ENCODE data around the gene EXD3.

EXD3 gene

DNA sequence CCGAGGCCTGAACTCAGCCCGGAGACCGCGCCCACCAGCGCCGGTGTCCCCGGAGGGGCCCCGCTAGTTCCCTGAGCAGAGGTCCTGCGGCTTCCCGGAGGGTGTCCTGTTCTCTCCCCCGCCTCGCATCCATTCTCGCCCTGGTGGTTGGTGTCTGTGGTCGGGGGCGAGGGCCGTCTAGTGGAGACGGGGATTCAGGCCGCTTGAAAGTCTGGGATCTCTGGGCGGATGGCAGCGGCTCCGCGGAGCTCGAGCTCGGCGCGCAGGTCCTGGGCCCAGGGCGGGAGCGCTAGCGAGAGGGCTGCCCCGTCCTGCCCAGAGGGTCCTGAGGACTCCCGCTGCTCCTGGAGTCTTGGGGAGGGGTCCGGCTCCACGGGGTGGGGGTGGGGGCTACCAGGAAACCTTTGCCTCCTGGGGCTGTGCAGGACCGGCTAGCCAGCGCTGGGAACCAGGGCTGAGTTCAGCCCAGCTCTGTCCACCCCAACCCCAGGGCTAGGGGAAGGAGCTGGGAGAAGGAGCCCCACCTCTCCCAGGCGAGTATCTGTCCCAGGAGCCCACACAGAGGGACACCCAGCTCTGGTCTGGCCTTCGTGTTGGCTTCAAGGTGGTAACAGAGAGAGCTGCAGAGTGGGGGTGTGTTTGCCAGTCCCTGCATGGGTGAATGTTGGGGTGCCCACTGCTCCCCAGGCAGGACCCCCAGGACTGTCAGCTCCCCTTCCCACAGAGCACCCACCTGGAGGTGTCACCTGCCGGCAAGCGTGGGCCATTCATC lies 141.4 kb downstream of the EXD3 start:
- H3K4me3 ChIP-seq (ENCODE audit: low read depth, low read length): no peak overlapping the region
- no peak for DNase-seq (ENCODE audit: low read depth)
- TF ChIP-seq, protein P1, sequence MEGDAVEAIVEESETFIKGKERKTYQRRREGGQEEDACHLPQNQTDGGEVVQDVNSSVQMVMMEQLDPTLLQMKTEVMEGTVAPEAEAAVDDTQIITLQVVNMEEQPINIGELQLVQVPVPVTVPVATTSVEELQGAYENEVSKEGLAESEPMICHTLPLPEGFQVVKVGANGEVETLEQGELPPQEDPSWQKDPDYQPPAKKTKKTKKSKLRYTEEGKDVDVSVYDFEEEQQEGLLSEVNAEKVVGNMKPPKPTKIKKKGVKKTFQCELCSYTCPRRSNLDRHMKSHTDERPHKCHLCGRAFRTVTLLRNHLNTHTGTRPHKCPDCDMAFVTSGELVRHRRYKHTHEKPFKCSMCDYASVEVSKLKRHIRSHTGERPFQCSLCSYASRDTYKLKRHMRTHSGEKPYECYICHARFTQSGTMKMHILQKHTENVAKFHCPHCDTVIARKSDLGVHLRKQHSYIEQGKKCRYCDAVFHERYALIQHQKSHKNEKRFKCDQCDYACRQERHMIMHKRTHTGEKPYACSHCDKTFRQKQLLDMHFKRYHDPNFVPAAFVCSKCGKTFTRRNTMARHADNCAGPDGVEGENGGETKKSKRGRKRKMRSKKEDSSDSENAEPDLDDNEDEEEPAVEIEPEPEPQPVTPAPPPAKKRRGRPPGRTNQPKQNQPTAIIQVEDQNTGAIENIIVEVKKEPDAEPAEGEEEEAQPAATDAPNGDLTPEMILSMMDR (IDR thresholded peaks at IDR 0.05; ENCODE audit: control insufficient read depth, extremely low read depth, insufficient read depth): no peak

DNA sequence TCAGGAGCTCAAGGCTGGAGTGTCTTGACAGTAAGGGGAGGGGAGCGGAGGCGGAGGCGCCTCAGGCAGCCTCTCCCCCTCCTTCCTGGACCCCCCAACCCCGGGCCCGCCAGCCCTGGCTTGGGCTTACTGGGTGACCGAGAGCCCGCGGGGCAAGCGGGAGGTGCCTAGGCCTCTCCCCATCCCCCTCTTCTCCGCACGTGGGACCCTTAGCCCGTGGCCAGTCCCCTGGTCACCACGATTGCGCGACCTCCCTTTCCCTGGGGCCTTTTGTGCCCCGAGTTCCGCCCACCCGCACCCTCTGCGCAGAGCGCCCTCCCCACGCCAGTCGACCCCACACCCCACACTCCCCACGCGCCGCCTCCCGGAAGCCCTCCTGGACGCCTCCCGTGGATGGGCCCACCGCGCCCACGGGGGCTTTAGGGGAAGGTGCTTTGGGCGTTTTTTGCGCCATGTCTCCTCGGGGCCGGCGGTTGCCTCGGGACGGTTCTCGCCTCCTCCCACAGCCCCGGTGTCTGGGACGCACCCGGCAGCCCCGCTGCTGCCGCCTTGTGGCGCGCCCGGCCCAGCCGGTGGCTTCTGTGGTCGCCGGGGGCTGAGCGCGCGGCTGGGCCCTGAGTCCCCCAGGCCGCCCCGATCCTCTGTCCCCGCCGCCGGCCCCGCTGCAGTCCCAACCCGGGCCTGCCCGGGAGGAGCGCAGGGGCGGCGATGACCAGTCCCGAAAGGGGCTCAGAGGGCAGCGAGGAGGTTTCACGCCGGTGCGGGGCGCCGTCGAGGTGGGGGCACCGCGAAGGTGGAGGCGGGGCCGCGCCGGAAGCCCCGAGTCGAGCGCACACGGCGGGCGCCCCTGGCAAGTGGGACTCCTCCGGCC lies 142.3 kb downstream of the EXD3 start:
- TF ChIP-seq, protein P1 (IDR thresholded peaks at IDR 0.05; ENCODE audit: control insufficient read depth, extremely low read depth, insufficient read depth): no peak
- no peak for DNase-seq (ENCODE audit: low read depth)
- H3K4me3 ChIP-seq (ENCODE audit: low read depth, low read length): no peak overlapping the region

DNA sequence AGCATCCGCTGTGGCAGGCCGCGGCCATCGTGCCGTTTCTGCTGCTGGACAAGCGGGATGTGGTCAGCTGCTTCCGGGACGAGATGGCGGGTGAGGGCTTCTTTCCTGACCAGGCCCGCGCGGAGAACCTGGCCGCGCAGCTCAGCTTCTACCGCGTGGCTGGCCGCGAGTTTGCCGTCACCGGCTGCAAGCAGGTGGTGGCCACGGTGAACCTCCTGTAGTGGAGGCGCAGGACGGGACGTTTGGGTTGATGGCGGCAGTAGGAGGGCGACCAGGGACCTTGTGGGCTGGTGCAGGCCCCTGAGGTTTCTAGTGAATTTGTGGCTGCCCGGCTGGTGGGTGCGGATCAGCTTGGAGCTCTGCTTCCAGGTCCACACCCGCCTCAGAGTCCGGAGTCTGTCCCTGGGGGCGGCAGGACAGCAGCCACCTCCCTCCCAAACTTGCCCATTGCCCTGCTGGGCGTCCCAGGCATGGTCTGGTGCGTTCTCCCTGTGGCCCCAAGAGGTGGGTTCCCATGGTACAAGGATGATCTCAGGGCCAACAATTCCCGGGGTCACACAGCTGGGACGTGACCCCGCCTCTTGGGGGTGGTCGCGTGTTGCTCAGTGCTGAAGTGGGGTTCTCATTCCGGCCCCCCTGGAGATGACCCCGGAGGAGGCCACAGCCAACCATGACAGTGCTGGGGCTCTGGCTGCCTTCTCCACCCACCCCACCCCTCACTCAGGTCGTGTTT lies 143.1 kb downstream of the EXD3 start:
- DNase-seq (ENCODE audit: low read depth): no peak
- H3K4me3 ChIP-seq (ENCODE audit: low read depth, low read length): no peak overlapping the region
- TF ChIP-seq, protein P1 (IDR thresholded peaks at IDR 0.05; ENCODE audit: control insufficient read depth, extremely low read depth, insufficient read depth): no peak

DNA sequence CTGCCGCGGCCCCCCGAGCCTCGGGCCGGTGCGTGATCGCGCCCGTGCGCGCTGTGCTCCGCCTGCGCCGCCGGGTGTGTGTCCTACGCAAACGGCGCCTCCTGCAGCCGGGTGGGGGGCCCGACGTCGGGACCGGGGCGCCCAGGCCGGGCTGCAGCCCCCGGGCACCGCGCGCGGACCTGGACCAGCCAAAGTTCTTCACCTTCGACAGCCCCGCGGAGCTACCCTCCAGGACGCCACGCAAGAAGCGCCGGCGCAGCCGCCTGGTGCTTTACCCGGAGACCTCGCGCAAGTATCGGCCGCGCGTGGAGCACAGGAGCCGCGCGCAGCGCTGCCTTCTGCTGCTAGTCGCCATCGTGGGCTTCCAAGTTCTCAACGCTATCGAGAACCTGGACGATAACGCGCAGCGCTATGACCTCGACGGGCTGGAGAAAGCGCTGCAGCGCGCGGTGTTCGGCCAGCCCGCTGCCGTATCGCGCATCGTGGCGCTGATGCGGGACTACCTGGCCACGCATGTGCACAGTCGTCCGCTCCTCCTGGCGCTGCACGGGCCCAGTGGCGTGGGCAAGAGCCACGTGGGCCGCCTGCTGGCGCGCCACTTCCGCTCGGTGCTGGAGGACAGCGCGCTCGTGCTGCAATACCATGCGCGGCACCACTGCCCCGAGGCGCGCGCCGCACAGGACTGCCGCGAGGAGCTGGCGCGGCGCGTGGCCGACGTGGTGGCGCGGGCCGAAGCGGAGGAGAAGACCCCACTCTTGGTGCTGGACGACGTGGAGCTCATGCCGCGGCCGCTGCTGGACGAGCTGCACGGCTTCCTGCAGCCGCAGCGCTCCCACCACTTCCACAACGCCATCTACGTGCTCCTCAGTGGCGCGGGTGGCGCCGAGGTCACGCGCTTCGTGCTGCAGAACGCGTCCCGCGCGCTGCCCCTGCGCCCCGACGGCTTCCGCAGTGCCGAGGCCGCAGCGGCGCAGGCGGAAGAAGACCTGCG lies 143.9 kb downstream of the EXD3 start:
- TF ChIP-seq, protein P1 (IDR thresholded peaks at IDR 0.05; ENCODE audit: control insufficient read depth, extremely low read depth, insufficient read depth): no peak
- no peak for DNase-seq (ENCODE audit: low read depth)
- no peak overlapping the region for H3K4me3 ChIP-seq (ENCODE audit: low read depth, low read length)

DNA sequence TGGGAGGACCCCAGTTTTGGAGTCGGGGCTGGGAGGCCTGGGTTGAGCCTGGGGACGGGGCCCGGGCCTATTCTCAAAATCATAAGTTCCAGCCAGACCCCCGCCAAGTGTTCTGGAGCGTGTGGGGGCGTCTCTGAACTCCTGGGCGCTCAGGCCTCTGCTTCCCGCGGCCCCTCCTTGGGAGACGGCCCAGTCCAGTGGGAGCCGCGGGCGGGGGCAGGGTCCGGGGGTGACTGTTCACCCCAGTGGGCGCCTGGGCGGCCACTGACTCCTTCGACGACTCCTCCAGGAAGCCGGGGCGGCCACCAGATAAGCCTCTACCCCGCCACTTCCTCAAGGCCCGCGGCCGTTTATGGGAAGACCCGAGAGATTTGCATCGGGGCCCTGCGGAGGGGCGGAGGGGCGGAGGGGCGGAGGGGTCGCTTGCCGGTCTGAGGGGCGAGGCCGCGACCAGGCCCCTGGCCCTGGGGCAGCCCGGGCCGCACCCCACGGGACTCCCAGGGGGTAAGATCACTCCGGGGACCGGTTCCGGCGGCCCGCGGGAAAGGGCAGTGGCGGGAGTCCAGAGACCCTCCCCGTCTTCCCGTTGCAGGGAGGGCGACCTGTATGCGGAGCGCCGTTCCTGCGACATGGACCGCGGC lies 144.8 kb downstream of the EXD3 start:
- TF ChIP-seq, protein P1 (IDR thresholded peaks at IDR 0.05; ENCODE audit: control insufficient read depth, extremely low read depth, insufficient read depth): no peak
- H3K4me3 ChIP-seq (ENCODE audit: low read depth, low read length): no peak overlapping the region
- DNase-seq (ENCODE audit: low read depth): no peak
